Spinal cord (tissue), 10 donors: ENCODE data around the gene TEX2. TPM values are rescaled to one million over a fixed set of nuclear protein-coding genes. Genes with fewer than 3 reads are reported as not detected.
A peak's percentile ranks its signal among the peaks of the same experiment; 100 is the strongest.

ENCODE experiments used
- DNase-seq, 6 donors: peaks; one replicate each; pipeline versions ENCODE4 v3.0.0 to v3.0.0-alpha.2; 2013 to 2015; ENCODE audit warnings: low spot score in 6 of 6, low read depth in 4 of 6
- H3K27ac ChIP-seq: one replicate; pipeline ENCODE4 v1.5.1; 2013; ENCODE audit warnings: low read depth, low read length, control low read depth
- H3K27me3 ChIP-seq: one replicate; pipeline ENCODE4 v1.6.1; 2013; ENCODE audit warnings: low read length; ENCODE audit not compliant: control insufficient read depth, insufficient read depth
- H3K36me3 ChIP-seq: one replicate; pipeline ENCODE4 v1.6.1; 2013; ENCODE audit warnings: low read length; ENCODE audit not compliant: control insufficient read depth, insufficient read depth
- H3K4me1 ChIP-seq: one replicate; pipeline ENCODE4 v1.6.1; 2013; ENCODE audit warnings: low read length; ENCODE audit not compliant: control insufficient read depth, insufficient read depth
- H3K4me3 ChIP-seq: one replicate; pipeline ENCODE4 v1.5.1; 2013; ENCODE audit warnings: low read depth, low read length, control low read depth
- H3K9me3 ChIP-seq: one replicate; pipeline ENCODE4 v1.6.1; 2013; ENCODE audit warnings: low read length; ENCODE audit not compliant: control insufficient read depth, insufficient read depth
- WGBS: methylation state at CpG from one replicate; pipeline ENCODE4 v1.1.5; 2013; ENCODE audit warnings: missing lambda C conversion rate; ENCODE audit not compliant: insufficient coverage; 5-methylcytosine and 5-hydroxymethylcytosine counted together
- polyA plus RNA-seq, 2 donors: library from polyadenylated mRNA; unstranded; fragments of 120-200 nt; gene quantifications; one replicate each; pipeline ENCODE4 v1.2.1, GENCODE V29; 2013; ENCODE audit not compliant: insufficient read length in 2 of 2
- total RNA-seq, 2 donors: library from RNA; depleted of rRNA in 1 of 2; stranded (reverse); fragments of 120-200 nt in 1 of 2; fragments of >200 nt in 1 of 2; gene quantifications; one replicate each; pipeline versions ENCODE4 v1.2.3 to v1.2.4, GENCODE V29; 2013 to 2014
- donor health status: healthy.

Gene TEX2
- total and polyA plus RNA-seq, 4 donors: 35.4 to 54.9 (median 38.5) TPM

DNA sequence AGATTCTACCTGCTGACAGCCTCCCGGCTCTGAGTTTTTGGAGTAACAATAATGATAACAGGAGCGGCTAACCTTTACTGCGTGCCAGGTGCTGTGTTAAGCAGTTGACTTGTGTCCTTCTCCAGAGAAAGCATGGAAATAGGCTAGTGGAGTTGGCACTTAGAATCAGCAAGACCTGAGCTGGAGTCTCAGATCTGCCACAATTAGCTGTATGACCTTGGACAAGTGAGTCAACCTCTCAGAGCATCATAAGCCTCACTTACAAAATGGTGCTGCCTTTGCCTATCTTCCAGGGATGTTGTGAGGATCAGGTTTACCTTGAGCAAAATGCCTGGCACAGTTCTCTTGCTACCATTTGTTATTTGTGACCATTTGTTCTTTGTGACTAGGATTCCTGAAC lies 32.1 kb upstream of the TEX2 start:
- Histone ChIP-seq H3K27me3 (no peaks in the 10 kb centered on the region), H3K4me3 (no peak overlapping the region)
- 100% methylated on average over 3 of the region's 3 CpGs for WGBS

DNA sequence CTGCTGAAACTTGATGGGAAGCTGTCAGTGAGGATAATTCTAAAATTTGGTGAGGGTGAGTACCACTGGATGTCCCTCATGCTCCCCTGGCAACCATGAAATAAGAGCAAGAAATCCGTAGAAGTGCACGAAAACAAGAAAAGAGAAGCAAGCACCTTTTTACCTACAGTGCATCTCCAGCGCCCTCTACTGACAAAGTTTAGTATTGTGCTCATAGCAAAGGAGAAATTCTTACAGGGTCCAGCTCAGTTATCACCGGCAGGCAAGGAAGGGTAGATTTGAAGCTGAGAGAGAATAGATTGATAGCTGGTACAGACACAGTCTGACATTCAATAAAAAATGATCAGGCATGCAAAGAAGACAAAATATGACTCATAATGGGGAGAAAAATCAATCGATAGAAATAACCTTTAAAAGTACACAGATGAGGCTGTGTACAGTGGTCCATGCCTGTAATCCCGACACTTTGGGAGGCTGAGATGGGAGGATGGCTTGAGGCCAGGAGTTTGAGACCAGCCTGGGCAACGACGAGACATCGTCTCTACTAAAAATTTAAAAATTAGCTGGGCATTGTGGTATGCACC lies 28.3 kb upstream of the TEX2 start:
- WGBS: 96% methylated on average over 4 of the region's 9 CpGs

More for the DNA sequence above, 32.1 kb upstream of the TEX2 start:
- no peaks in the 10 kb centered on the region for H3K4me1 ChIP-seq
- no peak for DNase-seq
- peaks cover 1% of the 10 kb centered on the region for H3K9me3 ChIP-seq
- H3K36me3 ChIP-seq: no peaks in the 10 kb centered on the region
- no peak overlapping the region for H3K27ac ChIP-seq

DNA sequence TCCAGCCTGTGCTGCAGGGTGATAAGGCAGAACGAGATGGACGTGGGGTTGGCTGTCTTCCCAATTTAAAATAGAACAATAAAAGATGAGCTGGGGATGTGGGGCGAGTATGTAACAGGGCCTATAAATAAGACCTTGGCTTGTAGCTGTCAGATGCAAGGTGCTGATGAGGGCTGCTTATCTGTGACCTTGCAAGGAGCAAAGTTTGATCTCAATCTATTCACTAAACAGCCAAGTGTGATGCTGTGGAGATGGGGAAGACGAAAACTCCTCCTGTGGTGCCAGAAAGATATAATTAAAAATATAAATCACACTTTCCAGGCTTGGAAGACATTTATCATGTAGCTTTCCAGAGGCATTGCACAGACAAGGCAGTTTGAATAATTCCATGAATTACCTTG lies 26.7 kb upstream of the TEX2 start:
- no peaks in the 10 kb centered on the region for H3K36me3 ChIP-seq
- peak in 2 of 6 donors; percentile 60 to 91 for DNase-seq
- H3K27ac ChIP-seq: no peak overlapping the region
- H3K4me1 ChIP-seq: no peaks in the 10 kb centered on the region
- no peaks in the 10 kb centered on the region for H3K27me3 ChIP-seq
- peaks cover 1% of the 10 kb centered on the region for H3K9me3 ChIP-seq
- no CpG with 5 or more reads among the region's 4 CpGs for WGBS
- no peak overlapping the region for H3K4me3 ChIP-seq

More for the DNA sequence above, 28.3 kb upstream of the TEX2 start:
- Histone ChIP-seq H3K27me3 (no peaks in the 10 kb centered on the region), H3K9me3 (peaks cover 1% of the 10 kb centered on the region), H3K4me1 (no peaks in the 10 kb centered on the region), H3K4me3 (no peak overlapping the region), H3K36me3 (no peaks in the 10 kb centered on the region), H3K27ac (no peak overlapping the region)
- no peak for DNase-seq

DNA sequence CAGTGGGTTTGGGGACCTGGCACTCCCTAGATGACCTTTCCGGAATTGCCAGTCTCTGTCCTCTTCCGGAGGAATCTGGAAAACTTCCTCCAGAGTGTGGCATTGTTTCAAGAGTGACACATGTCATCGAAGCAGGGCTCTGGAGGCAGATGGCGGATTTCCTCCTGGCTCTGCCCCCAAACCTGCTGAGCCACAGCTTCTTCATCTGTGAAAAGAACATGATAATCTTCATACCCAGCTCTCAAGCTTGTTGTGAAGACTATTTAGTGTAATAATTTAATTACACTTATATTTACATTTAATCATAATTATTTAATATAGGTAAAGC lies 19.7 kb upstream of the TEX2 start:
- Histone ChIP-seq H3K4me3 (no peak overlapping the region), H3K36me3 (no peaks in the 10 kb centered on the region), H3K4me1 (peaks cover 5% of the 10 kb centered on the region), H3K9me3 (no peaks in the 10 kb centered on the region), H3K27ac (no peak overlapping the region), H3K27me3 (no peaks in the 10 kb centered on the region)
- 50% methylated on average over 3 of the region's 4 CpGs for WGBS
- DNase-seq: no peak

GRCh38 chr17:64281962-64282752 lies 19.1 kb upstream of the TEX2 start:
- 60% methylated on average over 19 of the region's 19 CpGs for WGBS
- Histone ChIP-seq H3K36me3 (no peaks in the 10 kb centered on the region), H3K27me3 (no peaks in the 10 kb centered on the region), H3K4me3 (no peak overlapping the region), H3K4me1 (peaks cover 5% of the 10 kb centered on the region), H3K9me3 (no peaks in the 10 kb centered on the region), H3K27ac (no peak overlapping the region)
- peak in 3 of 6 donors; percentile 52 to 88 (median 76) for DNase-seq

- H3K4me3 ChIP-seq: no peak overlapping the region
- no peaks in the 10 kb centered on the region for H3K36me3 ChIP-seq
- H3K27me3 ChIP-seq: peaks cover 2% of the 10 kb centered on the region
- no peak for DNase-seq
- H3K9me3 ChIP-seq: no peaks in the 10 kb centered on the region
- H3K4me1 ChIP-seq: peaks cover 5% of the 10 kb centered on the region
- WGBS: 100% methylated on average over 1 of the region's 3 CpGs
- H3K27ac ChIP-seq: no peak overlapping the region
Measured at GRCh38 chr17:64278614-64279013, 15.6 kb upstream of the TEX2 start.

DNA sequence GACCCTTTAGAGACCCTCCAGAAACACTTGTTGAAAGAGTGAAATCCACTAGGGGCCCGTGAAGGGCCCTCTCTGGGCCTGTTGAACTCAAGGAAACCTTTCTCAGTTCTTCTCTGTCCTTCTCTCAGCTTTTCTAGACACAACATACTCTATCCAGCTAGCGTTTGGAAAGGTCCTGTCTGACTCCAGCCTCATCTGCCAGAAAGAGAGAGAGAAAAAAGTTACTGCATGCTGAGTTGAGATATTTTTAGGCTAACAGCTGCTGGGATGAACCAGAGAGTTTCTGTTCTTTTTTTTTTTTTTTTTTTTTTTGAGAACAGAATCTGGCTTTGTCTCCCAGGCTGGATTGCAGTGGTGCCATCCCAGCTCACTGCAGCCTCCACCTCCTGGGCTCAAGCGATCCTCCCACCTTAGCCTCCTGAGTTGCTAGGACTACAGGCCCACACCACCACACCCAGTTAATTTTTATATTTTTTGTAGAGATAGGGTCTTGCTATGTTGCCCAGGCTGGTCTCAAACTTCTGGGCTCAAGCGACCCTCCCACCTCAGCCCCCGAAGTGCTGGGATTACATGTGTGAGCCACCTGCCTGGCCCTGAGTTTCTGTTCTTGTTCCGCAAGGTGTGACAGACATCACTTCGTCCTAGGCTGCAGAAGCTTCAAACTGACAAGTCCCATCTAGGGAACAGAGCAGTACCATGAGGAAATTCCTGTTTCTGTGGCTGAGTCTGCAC lies 14.9 kb upstream of the TEX2 start:
- peaks cover 5% of the 10 kb centered on the region for H3K4me1 ChIP-seq
- DNase-seq: peak in 1 of 6 donors; percentile 63
- H3K4me3 ChIP-seq: no peak overlapping the region
- no peaks in the 10 kb centered on the region for H3K9me3 ChIP-seq
- WGBS: 88% methylated on average over 5 of the region's 7 CpGs
- peaks cover 2% of the 10 kb centered on the region for H3K27me3 ChIP-seq
- H3K27ac ChIP-seq: peak overlapping the region; percentile 69
- no peaks in the 10 kb centered on the region for H3K36me3 ChIP-seq

DNA sequence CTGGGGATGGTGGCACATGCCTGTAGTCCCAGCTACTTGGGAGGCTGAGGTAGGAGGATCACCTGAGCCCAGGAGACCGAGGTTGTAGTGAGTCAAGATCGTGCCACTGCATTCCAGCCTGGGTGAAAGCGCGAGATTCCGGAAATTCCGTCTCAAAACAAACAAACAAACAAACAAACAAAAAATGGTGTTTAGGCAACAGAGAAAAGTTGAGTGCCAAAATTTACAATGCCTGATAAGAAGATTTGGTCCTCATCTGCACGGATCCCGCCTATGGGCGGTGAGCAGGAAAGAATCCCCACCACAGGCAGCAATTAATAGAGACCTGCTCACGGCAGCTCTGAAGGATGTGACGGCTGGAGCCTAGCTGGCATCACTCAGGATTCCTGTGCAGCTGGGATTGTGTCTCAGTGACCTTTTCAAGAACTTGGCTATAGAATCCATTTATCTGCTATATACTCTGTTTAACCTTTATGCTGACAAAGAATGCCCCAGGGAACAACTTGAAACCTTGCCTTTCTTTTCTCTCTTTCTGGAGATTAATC lies 14.0 kb upstream of the TEX2 start:
- Histone ChIP-seq H3K9me3 (no peaks in the 10 kb centered on the region), H3K36me3 (no peaks in the 10 kb centered on the region), H3K4me3 (no peak overlapping the region), H3K27ac (no peak overlapping the region), H3K4me1 (no peaks in the 10 kb centered on the region), H3K27me3 (peaks cover 2% of the 10 kb centered on the region)
- WGBS: 90% methylated on average over 2 of the region's 11 CpGs
- no peak for DNase-seq

GRCh38 chr17:64275016-64275415 lies 12.0 kb upstream of the TEX2 start:
- Histone ChIP-seq H3K36me3 (no peaks in the 10 kb centered on the region), H3K9me3 (no peaks in the 10 kb centered on the region), H3K27me3 (peaks cover 2% of the 10 kb centered on the region), H3K27ac (no peak overlapping the region), H3K4me1 (no peaks in the 10 kb centered on the region), H3K4me3 (no peak overlapping the region)
- 83% methylated on average over 3 of the region's 3 CpGs for WGBS
- DNase-seq: no peak
